ENCODE results near the gene BLOC1S2.
A peak's percentile ranks its signal among the peaks of the same experiment; 100 is the strongest.
"Not testable (repeated sequence)": the region's sequence is repeated elsewhere in the genome, so short reads cannot be mapped to it uniquely, and the experiment has no call there.

BLOC1S2 gene

DNA sequence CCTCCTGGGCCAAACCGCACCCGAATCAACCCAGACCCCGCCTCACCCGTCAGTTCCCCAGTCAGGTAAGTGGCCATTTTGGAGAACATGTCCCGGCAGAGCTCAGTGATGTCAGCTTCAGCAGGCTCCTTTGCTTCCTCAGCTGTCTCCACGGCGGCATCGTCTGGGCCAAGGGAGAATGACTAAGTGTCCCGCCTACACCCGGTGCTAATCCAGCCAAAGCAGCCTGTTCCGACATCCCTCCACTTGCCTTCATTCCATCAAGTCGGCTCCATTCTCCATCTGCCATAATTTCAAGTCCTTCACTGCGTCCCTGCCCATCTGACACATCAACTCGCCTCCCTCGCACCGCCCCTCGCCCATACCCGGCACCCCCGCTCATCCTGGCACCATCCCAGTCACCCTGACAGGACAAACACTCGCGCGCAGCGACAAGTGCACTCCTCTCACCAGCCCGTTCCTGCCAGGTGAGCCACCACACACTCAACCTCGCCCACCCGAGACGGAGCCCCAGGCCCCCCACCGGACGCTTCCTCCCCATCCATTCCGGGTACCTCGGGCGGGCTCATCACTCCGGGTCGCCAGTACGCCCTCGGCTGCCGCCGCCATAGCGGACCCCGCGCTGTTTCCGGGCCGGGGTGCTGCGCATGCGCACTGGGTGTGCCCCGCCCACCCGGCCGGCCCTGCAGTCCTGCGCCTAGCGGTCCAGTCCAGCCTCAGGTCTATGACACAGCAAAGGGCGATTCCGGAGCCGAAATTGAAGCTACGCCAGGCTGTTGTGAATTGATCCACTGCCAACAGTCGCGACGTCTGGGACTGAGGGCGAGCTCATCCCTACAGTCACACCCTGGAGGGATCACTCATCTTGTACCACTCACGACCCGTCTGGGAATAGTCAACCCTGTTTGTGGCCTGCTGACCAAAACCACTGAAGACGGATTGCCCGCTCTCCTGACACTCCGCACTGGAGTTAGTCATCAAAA lies at the start of gene BLOC1S2:
Gene BLOC1S2 (minus strand): TSS at position 630 of the 983 bp plus-strand sequence. CDS start 21 bp downstream, at position 609.
- peak; percentile 83 for DNase-seq (ENCODE audit: low read depth)

- DNase-seq (ENCODE audit: low read depth), result no peak
These were observed 48.3 kb upstream of the BLOC1S2 start for GRCh38 chr10:100334762-100335161.

DNA sequence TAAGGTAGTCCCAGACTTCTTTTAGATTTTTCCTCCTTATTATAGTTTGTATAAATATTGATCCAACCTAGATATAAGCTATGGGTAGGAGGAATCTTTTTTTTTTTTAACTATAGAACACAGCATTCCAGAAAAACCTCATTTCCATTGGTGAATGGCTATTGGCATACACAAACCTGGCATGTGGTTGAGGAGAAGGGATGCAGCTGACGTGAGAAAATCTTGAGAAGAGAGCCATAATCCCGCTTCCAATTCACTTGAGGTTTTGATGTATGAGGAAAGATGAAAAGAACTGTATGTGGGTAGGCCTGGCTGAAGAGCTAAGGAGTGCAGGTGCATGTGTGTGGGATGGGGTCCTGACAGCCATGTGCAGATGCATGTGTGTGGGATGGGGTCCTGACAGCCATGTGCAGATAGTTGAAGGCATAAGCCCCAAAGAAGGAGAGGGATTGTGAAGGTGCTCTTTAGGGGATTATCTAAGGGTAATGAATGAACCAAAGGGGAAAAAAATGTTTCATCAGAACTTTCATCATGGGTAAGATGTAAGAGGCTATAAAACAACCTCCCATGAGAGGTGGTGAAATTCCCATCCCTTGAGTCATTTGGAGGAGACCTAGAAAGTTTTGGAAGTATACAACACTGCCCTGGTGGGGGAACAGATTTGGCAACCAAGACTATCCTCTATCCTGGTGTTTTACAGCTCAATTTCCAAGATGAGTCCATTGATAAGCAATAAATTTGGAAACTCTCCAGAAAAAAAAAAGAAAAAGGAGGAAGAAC lies 47.4 kb upstream of the BLOC1S2 start:
- DNase-seq (ENCODE audit: low read depth), result no peak

- no peak for DNase-seq (ENCODE audit: low read depth)
These were observed 46.6 kb upstream of the BLOC1S2 start for GRCh38 chr10:100333106-100333505.

GRCh38 chr10:100330079-100330478 lies 43.6 kb upstream of the BLOC1S2 start, which contains the start of gene PKD2L1:
TSS of gene PKD2L1 (minus strand) at chr10:100330228. CDS start at chr10:100330103, 125 bp downstream.
- no peak for DNase-seq (ENCODE audit: low read depth)

DNA sequence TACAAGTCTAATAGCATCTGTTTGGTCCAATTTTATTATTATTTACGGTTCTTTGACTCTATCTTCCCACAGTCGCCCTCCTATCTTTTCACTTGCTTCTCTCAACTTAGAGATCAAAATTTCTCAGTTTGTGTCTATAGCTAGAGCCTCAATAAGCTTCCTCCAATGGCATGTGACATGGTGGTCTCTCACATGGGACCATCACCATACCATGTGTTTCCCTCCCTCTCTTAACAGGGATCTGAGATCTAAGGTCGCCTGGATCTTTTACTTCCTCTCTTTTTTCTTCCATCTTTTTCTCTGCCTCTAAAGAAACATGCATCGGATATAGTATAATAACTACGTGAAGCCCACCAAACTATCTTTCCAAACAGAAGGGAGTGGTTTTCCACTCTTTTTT lies 41.7 kb upstream of the BLOC1S2 start:
- DNase-seq (ENCODE audit: low read depth), result no peak

GRCh38 chr10:100327718-100328009 lies 41.2 kb upstream of the BLOC1S2 start:
- no peak for DNase-seq (ENCODE audit: low read depth)

- no peak for DNase-seq (ENCODE audit: low read depth)
These were observed 40.7 kb upstream of the BLOC1S2 start for GRCh38 chr10:100327007-100327717.

DNA sequence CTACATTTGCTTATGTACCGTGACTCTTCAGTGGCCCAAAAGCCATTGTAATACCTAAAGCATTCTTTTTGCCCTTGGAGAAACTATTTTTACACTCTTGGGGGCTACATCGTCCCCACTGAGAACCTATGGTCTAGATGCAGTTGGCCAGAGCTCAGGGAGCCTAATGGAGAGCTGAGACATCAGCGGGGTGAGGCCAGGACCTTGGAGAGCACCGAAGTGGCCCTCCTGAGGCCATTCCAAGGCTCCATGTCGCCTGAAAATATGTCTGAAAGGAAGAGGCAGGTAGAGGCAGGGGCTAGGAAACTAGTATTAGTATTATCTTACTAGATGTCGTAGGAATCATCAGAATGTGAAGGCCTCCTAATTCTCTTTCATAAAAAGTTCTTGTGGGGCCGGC lies 38.7 kb upstream of the BLOC1S2 start:
- no peak for DNase-seq (ENCODE audit: low read depth)

GRCh38 chr10:100319707-100320402 lies 33.4 kb upstream of the BLOC1S2 start:
- no peak for DNase-seq (ENCODE audit: low read depth)

DNA sequence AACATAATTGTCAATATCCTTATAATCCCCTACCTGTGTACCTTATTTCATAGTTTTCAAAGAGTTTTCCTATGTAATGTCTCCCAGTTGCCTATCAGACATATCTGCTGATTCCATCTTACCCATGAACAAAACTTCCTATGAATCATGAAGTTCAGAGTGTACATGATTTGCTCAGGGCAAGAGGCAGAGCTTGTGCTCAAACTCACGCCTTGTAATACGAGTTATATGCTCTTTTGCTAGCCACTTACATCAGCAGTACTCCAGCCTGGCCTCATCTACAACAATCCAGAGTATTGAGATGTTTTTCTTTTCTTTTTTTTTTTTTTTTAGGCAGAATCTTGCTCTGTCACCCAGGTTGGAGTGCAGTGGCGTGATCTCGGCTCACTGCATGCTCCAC lies 31.7 kb upstream of the BLOC1S2 start:
- no peak for DNase-seq (ENCODE audit: low read depth)

GRCh38 chr10:100315615-100316014 lies 29.1 kb upstream of the BLOC1S2 start:
- no peak for DNase-seq (ENCODE audit: low read depth)

- no peak for DNase-seq (ENCODE audit: low read depth)
These were observed 24.8 kb upstream of the BLOC1S2 start for GRCh38 chr10:100311298-100311697.

DNA sequence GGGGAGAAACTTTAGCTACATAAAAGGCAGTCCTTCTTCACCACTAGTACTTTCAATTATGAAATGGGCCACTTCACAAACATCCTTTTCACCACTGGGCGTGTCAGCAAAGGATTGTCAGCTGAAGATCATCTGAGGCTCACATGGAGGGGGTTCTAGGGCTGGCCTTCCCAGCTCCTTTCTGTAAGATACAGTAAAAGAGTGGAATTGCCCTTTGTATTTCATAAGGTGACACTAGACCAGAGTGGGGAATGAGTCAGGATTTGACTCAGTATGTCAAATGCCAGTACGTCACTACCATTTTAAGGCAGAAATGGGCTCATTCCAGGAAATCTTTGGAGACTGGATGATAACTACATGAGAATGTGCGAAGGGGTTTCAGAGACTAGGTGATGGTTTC lies 21.2 kb upstream of the BLOC1S2 start:
- DNase-seq (ENCODE audit: low read depth), result no peak

GRCh38 chr10:100306861-100307260 lies 20.4 kb upstream of the BLOC1S2 start:
- DNase-seq (ENCODE audit: low read depth), result no peak

DNA sequence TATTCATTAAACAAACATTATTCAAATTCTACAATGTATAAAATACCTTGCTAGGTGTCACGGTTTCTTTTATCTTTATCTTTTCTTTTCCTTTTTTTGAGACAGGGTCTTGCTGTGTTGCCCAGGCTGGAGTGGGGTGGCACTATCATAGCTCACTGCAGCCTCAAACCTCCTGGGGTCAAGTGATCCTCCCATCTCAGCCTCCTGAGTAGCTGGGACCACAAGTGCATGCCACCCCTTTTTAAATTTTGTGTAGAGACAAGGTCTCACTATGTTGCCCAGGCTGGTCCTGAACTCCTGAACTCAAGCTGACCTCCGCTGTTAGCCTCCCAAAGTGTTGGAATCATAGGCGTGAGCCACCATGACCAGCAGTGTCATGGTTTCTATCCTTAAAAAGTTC lies 17.9 kb upstream of the BLOC1S2 start:
- no peak for DNase-seq (ENCODE audit: low read depth)

DNA sequence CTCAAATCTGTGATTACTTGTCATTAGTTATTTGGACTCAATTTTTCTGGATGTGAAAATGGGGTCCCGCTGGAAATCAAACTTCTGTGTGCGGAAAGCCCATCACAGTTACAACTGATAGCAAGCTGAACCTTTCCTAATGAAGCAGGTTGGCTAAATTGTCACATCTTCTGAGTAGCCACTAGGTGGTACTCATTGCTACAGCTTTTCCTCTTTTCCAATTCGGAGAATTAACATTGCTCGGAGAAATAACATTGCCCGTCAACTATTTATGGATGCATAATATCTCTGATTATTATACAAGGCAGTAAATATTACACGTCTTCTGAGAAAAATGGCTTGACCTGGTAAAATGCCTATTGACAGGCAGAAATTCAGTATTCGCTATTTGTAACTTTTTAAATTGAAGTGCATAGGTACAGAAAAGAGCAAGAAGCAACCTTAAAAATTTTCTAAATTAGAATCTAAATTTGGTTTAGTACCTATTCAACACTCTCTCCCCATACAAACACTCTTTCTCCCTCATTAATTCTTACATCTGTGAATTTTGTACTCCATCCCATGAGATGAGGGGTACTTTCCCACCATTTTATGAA lies 17.3 kb upstream of the BLOC1S2 start:
- DNase-seq (ENCODE audit: low read depth), result no peak

GRCh38 chr10:100301123-100301522 lies 14.6 kb upstream of the BLOC1S2 start:
- not testable (repeated sequence) for DNase-seq (ENCODE audit: low read depth)

GRCh38 chr10:100297242-100297641 lies 10.8 kb upstream of the BLOC1S2 start:
- DNase-seq (ENCODE audit: low read depth), result no peak

DNA sequence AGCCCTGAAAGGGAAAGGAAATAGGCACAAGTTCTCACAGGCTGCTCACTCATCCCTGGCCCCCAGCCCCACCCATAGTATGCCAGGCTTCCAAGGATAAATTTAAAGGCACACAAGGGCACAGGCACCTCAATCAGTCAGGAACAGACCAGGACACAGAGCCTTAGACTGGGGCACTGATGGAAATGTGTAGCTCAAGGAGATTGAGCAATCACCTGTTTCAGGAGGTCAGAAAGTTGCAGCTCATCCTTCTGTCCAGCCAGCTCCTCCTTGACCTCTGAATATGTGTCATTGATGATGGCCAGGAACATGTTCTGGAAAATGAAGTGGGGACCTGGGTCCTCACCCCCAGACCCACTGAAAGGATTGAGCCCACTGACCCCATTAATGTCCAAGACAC lies 6.6 kb upstream of the BLOC1S2 start:
- DNase-seq (ENCODE audit: low read depth), result no peak

- not testable (repeated sequence) for DNase-seq (ENCODE audit: low read depth)
These were observed 5.8 kb upstream of the BLOC1S2 start for GRCh38 chr10:100292300-100292699.
